GM12891 (cell line): ENCODE measurements around the gene TTC7B.

Source experiments
- POLR2AphosphoS5 ChIP-seq: IDR thresholded peaks from 2 replicates; pipeline ENCODE4 v1.6.1; 2011; ENCODE audit warnings: low read depth, low read length, control low read depth
- TAF1 ChIP-seq: IDR thresholded peaks from 2 replicates; pipeline ENCODE4 v1.6.1; 2011; ENCODE audit warnings: low read depth, low read length, control low read depth

- TF ChIP-seq POLR2AphosphoS5, result no peak
- TF ChIP-seq TAF1, result no peak
These were observed 30.3 kb upstream of the TTC7B start for GRCh38 chr14:90846511-90846910.
